A549 (cell line): Measurements from ENCODE around the gene GAL3ST2. TPM values are rescaled to one million over a fixed set of nuclear protein-coding genes. Genes with fewer than 3 reads are reported as not detected.

Experiments
- ATAC-seq, 2 experiments: fragments of 200-7000 bp in 1 of 2; fragments of >200 bp in 1 of 2; cut with Nextera tagmentation in 1 of 2; cut with Tn5 transposase in 1 of 2; 3 replicates each; pipeline versions ENCODE4 v1.8.0 to v1.9.1; 2018 to 2020; ENCODE audit warnings: mild to moderate bottlenecking in 1 of 2, moderate library complexity in 1 of 2
- CTCF ChIA-PET: fragments of 300-600 bp; sonication (Branson Sonifier 250); formaldehyde crosslinking; extraction: SDS; loops from one replicate; lab custom pipeline; 2021; ENCODE audit warnings: antibody characterized with exemption, inconsistent platforms; lab: Yijun Ruan, JAX
- POLR2A ChIA-PET: fragments of 350-600 bp; formaldehyde crosslinking; extraction: SDS; loops from one replicate; lab custom pipeline; 2021; ENCODE audit warnings: antibody characterized with exemption, inconsistent platforms; lab: Yijun Ruan, JAX
- DNase-seq, 2 experiments: peaks; one replicate each; pipeline versions ENCODE4 v3.0.0 to v3.0.0-alpha.2; 2011 to 2016; ENCODE audit warnings: low read depth in 1 of 2, low spot score in 1 of 2
- FAIRE-seq: peaks from 2 replicates; lab custom pipeline; 2011; peaks lifted over from hg19 to GRCh38; lab: Jason Lieb, UNC
- H3K27ac ChIP-seq, 2 experiments: fragments of >200 bp; sonication (Bioruptor Twin); formaldehyde crosslinking; 3 replicates each; pipeline ENCODE4 v1.5.1; 2016 to 2017
- H3K4me1 ChIP-seq: fragments of >200 bp; sonication (Bioruptor Twin); formaldehyde crosslinking; 3 replicates; pipeline ENCODE4 v1.6.1; 2016
- H3K4me2 ChIP-seq: fragments of >200 bp; sonication (Bioruptor Twin); formaldehyde crosslinking; 3 replicates; pipeline ENCODE4 v1.6.1; 2016
- H3K4me3 ChIP-seq: fragments of >200 bp; sonication (Bioruptor Twin); formaldehyde crosslinking; 3 replicates; pipeline ENCODE4 v1.5.1; 2016
- H3K9me3 ChIP-seq: fragments of >200 bp; sonication (Bioruptor Twin); formaldehyde crosslinking; 3 replicates; pipeline ENCODE4 v1.6.1; 2016
- CBX8 ChIP-seq: fragments of 200-600 bp; sonication (generic); IDR thresholded peaks from 2 replicates; pipeline ENCODE4 v1.6.1; 2016
- CHD4 ChIP-seq: fragments of 200-600 bp; sonication (generic); IDR thresholded peaks from 2 replicates; pipeline ENCODE4 v1.6.1; 2016; ENCODE audit warnings: antibody characterized with exemption, mild to moderate bottlenecking, borderline replicate concordance
- ESRRA ChIP-seq: fragments of 150-350 bp; IDR thresholded peaks from 2 replicates; pipeline ENCODE4 v1.6.1; 2014; ENCODE audit warnings: mild to moderate bottlenecking, low read length, borderline replicate concordance
- GATA3 ChIP-seq: IDR thresholded peaks from 2 replicates; pipeline ENCODE4 v1.6.1; 2012; ENCODE audit warnings: borderline replicate concordance
- HOXB5 ChIP-seq: fragments of 250-450 bp; sonication (Bioruptor Pico); IDR thresholded peaks from 2 replicates; pipeline ENCODE4 v1.5.0; 2020; ENCODE audit warnings: mild to moderate bottlenecking, moderate library complexity
- MAFK ChIP-seq: fragments of 450-650 bp; IDR thresholded peaks from 2 replicates; pipeline ENCODE4 v1.6.1; 2014; ENCODE audit not compliant: partially characterized antibody
- NFE2L2 ChIP-seq: fragments of 150-350 bp; conservative IDR thresholded peaks from 2 replicates; pipeline ENCODE4 v1.6.1; 2014; ENCODE audit warnings: low read length
- NR3C1 ChIP-seq: fragments of >200 bp; sonication (Bioruptor Twin); formaldehyde crosslinking; IDR thresholded peaks from 3 replicates; pipeline ENCODE4 v1.6.1; 2017
- RAD21 ChIP-seq, 2 experiments: fragments of >200 bp in 1 of 2; sonication (Bioruptor Twin) in 1 of 2; formaldehyde crosslinking in 1 of 2; IDR thresholded peaks in 1 of 2; conservative IDR thresholded peaks in 1 of 2; 2 replicates in 1 of 2; 3 replicates in 1 of 2; pipeline ENCODE4 v1.6.1; 2012 to 2018; ENCODE audit warnings: inconsistent platforms in 1 of 2
- WGBS: methylation state at CpG from one replicate; pipeline ENCODE4 v1.1.6; 2017; ENCODE audit errors: missing lambda C conversion rate; 5-methylcytosine and 5-hydroxymethylcytosine counted together
- polyA plus RNA-seq, 4 experiments: library from polyadenylated mRNA; depleted of rRNA in 3 of 4; stranded (reverse); fragments of >200 nt; fragmentation: RNase III in 1 of 4; extraction: RNeasy Plus Mini Kit Qiagen cat#74134 plus additional on column Dnase treatment in 1 of 4; gene quantifications; 2 replicates in 3 of 4; 3 replicates in 1 of 4; pipeline ENCODE4 v1.2.3, GENCODE V29; 2011 to 2017
- TF ChIP-seq, protein P1 (sequence below): IDR thresholded peaks from 2 replicates; pipeline ENCODE4 v1.6.1; 2012
- TF ChIP-seq, protein P2 (sequence below): fragments of 250-450 bp; sonication (Bioruptor Pico); IDR thresholded peaks from 2 replicates; pipeline ENCODE4 v1.5.0; 2020; ENCODE audit warnings: low read depth, mild to moderate bottlenecking, moderate library complexity
- TF ChIP-seq, protein P3 (sequence below): fragments of 250-450 bp; sonication (Bioruptor Pico); IDR thresholded peaks from 2 replicates; pipeline ENCODE4 v1.5.0; 2021; ENCODE audit warnings: mild to moderate bottlenecking, moderate library complexity, borderline replicate concordance
- TF ChIP-seq, protein P4 (sequence below): IDR thresholded peaks from 2 replicates; pipeline ENCODE4 v1.6.1; 2012
- TF ChIP-seq, protein P5 (sequence below): fragments of >200 bp; sonication (Bioruptor Twin); formaldehyde crosslinking; IDR thresholded peaks from 2 replicates; pipeline ENCODE4 v1.6.1; 2016
- TF ChIP-seq, protein P6 (sequence below): fragments of 150-350 bp; IDR thresholded peaks from 2 replicates; pipeline ENCODE4 v1.6.1; 2014; ENCODE audit warnings: low read depth, mild to moderate bottlenecking, low read length
- TF ChIP-seq, protein P7 (sequence below): fragments of >200 bp; sonication (Bioruptor Twin); formaldehyde crosslinking; IDR thresholded peaks from 3 replicates; pipeline ENCODE4 v1.6.1; 2016
- TF ChIP-seq, protein P8 (sequence below): fragments of >200 bp; sonication (Bioruptor Twin); formaldehyde crosslinking; IDR thresholded peaks from 3 replicates; pipeline ENCODE4 v1.5.1; 2016

GAL3ST2 gene
- polyA plus RNA-seq, 2 of the 4 experiments (the other 2 are of a cell fraction), result 0.61 TPM; not detected in 1

DNA sequence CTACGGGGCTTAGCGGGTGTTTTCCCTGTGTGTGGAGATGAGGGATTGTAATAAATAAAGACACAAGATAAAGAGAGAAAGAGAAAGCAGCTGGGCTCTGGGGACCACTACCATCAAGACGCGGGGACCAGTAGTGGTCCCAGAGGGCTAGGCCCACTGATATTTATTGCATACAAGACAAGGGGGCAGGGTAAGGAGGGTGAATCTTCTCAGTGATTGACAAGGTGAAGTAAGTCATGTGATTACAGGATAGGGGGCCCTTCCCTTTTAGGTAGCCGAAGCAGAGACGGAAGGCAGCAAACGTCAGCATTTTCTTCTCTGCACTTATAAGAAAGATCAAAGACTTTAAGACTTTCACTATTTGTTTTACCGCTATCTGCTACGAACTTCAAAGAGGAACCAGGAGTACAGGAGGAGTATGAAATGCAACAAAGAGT, 4.5 kb upstream of the GAL3ST2 start:
- H3K9me3 ChIP-seq, result no peaks in the 10 kb centered on the region
- H3K4me3 ChIP-seq, result no peak overlapping the region
- no peak overlapping the region for H3K27ac ChIP-seq
- FAIRE-seq, result no peak
- ChIA-PET CTCF (interaction anchor here (1.3 kb wide), 1 partner anchor 9 kb away, joined by 5 read pairs; no protein-coding TSS in a partner anchor), POLR2A (no interaction called here)
- no peak for ATAC-seq
- peak; percentile 13 for TF ChIP-seq MAFK
- TF ChIP-seq ESRRA, result no peak
- no peak for DNase-seq
- peaks cover 17% of the 10 kb centered on the region for H3K4me1 ChIP-seq
- 84% methylated on average over 9 of the region's 9 CpGs for WGBS
- H3K4me2 ChIP-seq, result no peak overlapping the region

DNA sequence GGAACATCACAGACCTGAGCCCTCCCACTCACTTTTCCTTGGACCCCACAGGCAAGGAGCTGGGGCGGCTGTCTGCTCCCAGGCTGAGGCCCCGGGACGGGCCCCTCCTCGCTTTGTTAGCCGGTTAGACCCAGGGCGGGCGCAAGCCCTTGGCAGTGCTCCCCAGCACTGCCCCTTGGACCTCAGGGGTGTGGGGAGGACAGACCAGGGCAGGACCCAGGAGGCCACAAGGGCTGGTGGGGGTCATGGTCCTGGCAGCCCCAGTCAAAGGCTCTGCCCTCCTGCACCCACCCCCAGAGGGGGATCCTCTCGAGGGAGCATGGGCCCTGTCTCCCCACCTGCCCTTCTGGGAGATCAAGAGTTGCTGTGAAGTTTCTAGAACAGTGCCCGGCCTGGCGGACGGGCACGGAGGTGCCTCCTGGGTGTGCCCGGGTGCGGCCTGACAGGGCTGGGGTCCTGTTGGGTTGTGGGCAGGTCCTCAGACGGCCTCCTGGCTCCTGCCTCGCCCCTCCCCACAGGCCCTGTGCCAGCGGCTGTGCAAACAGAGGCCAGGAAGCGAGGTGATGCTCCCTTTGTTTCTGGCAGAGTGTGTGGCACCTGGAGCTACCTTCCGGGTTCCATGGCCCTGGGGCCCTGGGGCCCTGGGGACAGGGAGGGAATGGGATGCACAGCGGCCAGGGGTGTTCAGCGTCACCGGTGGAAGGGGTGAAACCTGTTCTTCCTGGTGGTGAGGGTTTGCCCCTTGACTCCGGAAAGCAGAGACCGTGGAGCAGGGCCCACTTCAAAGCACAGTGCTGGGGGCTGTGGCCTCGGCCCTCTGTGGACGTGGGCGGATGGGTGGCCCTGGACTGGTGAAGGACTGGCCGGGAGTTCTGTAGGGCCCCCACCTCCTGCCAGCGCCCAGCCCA, 2.9 kb upstream of the GAL3ST2 start:
- Histone ChIP-seq H3K4me1 (peaks cover 17% of the 10 kb centered on the region), H3K4me2 (no peak overlapping the region), H3K9me3 (no peaks in the 10 kb centered on the region)
- ChIA-PET POLR2A (no interaction called here), CTCF (interaction anchor here (1.3 kb wide), 1 partner anchor 8 kb away, joined by 5 read pairs; no protein-coding TSS in a partner anchor)
- DNase-seq (no peak), ATAC-seq (peak in 1 of 2 experiments; percentile 7; a peak in 3 of 6 replicates)
- TF ChIP-seq, protein P1, sequence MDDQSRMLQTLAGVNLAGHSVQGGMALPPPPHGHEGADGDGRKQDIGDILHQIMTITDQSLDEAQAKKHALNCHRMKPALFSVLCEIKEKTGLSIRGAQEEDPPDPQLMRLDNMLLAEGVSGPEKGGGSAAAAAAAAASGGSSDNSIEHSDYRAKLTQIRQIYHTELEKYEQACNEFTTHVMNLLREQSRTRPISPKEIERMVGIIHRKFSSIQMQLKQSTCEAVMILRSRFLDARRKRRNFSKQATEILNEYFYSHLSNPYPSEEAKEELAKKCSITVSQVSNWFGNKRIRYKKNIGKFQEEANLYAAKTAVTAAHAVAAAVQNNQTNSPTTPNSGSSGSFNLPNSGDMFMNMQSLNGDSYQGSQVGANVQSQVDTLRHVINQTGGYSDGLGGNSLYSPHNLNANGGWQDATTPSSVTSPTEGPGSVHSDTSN, result no peak
- TF ChIP-seq, protein P2, sequence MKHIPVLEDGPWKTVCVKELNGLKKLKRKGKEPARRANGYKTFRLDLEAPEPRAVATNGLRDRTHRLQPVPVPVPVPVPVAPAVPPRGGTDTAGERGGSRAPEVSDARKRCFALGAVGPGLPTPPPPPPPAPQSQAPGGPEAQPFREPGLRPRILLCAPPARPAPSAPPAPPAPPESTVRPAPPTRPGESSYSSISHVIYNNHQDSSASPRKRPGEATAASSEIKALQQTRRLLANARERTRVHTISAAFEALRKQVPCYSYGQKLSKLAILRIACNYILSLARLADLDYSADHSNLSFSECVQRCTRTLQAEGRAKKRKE, result no peak
- TF ChIP-seq CBX8 (no peak), HOXB5 (no peak), GATA3 (no peak)
- TF ChIP-seq, protein P3, sequence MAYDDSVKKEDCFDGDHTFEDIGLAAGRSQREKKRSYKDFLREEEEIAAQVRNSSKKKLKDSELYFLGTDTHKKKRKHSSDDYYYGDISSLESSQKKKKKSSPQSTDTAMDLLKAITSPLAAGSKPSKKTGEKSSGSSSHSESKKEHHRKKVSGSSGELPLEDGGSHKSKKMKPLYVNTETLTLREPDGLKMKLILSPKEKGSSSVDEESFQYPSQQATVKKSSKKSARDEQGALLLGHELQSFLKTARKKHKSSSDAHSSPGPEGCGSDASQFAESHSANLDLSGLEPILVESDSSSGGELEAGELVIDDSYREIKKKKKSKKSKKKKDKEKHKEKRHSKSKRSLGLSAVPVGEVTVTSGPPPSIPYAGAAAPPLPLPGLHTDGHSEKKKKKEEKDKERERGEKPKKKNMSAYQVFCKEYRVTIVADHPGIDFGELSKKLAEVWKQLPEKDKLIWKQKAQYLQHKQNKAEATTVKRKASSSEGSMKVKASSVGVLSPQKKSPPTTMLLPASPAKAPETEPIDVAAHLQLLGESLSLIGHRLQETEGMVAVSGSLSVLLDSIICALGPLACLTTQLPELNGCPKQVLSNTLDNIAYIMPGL, result no peak
- TF ChIP-seq, protein P4, sequence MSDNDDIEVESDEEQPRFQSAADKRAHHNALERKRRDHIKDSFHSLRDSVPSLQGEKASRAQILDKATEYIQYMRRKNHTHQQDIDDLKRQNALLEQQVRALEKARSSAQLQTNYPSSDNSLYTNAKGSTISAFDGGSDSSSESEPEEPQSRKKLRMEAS, result no peak
- TF ChIP-seq, all 56 proteins: peak for 0
- 79% methylated on average over 22 of the region's 29 CpGs for WGBS
- no peak for FAIRE-seq
- H3K4me3 ChIP-seq, result no peak overlapping the region
- no peak overlapping the region; a peak in 1 of 6 replicates for H3K27ac ChIP-seq

DNA sequence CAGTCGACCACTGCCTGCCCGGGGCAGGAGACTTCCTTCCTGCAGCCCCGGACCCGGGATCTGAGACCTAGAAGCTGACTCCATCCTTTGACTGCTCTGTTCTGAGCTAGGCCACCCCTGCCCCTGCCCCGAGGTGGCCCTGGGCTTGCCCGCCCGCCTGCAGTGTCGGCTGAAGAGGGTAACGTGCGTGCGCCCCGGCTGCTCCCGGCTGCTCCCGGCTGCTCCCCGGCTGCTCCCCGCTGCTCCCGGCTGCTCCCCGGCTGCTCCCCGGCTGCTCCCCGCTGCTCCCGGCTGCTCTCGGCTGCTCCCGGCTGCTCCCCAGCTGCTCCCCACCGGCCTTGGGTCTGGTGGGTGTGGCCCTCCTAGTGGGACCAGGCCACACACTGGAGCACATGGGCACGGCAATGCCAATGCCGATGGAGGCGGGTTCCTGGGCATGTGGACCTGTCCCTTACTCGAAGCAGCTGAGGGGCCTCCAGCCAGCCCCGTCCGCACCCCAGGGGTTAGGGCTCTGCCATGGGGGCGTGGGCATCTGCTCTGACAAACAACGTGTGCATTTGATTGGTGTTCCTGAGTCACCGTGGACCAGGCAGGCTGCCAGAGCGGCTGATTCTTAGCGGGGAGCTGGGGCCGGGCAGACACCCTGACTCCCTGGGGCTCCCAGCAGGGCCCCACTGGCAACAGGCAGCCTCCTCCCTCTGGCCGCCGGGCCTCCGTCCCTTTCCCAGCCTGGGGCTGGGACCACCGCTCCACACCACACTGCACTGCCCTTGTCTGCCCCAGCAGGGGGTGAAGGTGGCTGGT, 2.0 kb upstream of the GAL3ST2 start:
- no peak for DNase-seq
- 83% methylated on average over 12 of the region's 40 CpGs for WGBS
- peak; percentile 12 to 42; a peak in 3 of 6 replicates for ATAC-seq
- Histone ChIP-seq H3K27ac (peak overlapping the region in 1 of 2 experiments; percentile 60; a peak in 3 of 6 replicates), H3K4me3 (no peak overlapping the region), H3K9me3 (no peaks in the 10 kb centered on the region), H3K4me1 (peaks cover 17% of the 10 kb centered on the region), H3K4me2 (peak overlapping the region; percentile 33)
- ChIA-PET POLR2A (no interaction called here), CTCF (no interaction called here)
- FAIRE-seq, result no peak
- no peak for TF ChIP-seq RAD21 (conservative IDR thresholded peaks at IDR 0.05 in 1 of 2, IDR thresholded peaks at IDR 0.05 in 1 of 2)
- TF ChIP-seq, protein P5, sequence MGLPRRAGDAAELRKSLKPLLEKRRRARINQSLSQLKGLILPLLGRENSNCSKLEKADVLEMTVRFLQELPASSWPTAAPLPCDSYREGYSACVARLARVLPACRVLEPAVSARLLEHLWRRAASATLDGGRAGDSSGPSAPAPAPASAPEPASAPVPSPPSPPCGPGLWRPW, result no peak
- TF ChIP-seq, protein P2, result no peak
- TF ChIP-seq, protein P6, sequence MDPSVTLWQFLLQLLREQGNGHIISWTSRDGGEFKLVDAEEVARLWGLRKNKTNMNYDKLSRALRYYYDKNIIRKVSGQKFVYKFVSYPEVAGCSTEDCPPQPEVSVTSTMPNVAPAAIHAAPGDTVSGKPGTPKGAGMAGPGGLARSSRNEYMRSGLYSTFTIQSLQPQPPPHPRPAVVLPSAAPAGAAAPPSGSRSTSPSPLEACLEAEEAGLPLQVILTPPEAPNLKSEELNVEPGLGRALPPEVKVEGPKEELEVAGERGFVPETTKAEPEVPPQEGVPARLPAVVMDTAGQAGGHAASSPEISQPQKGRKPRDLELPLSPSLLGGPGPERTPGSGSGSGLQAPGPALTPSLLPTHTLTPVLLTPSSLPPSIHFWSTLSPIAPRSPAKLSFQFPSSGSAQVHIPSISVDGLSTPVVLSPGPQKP, result no peak
- TF ChIP-seq, protein P1, result no peak
- no peak for TF ChIP-seq NFE2L2
- TF ChIP-seq NR3C1, result no peak
- no peak for TF ChIP-seq CHD4
- TF ChIP-seq, protein P7, sequence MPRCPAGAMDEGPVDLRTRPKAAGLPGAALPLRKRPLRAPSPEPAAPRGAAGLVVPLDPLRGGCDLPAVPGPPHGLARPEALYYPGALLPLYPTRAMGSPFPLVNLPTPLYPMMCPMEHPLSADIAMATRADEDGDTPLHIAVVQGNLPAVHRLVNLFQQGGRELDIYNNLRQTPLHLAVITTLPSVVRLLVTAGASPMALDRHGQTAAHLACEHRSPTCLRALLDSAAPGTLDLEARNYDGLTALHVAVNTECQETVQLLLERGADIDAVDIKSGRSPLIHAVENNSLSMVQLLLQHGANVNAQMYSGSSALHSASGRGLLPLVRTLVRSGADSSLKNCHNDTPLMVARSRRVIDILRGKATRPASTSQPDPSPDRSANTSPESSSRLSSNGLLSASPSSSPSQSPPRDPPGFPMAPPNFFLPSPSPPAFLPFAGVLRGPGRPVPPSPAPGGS, result no peak
- TF ChIP-seq, protein P8, sequence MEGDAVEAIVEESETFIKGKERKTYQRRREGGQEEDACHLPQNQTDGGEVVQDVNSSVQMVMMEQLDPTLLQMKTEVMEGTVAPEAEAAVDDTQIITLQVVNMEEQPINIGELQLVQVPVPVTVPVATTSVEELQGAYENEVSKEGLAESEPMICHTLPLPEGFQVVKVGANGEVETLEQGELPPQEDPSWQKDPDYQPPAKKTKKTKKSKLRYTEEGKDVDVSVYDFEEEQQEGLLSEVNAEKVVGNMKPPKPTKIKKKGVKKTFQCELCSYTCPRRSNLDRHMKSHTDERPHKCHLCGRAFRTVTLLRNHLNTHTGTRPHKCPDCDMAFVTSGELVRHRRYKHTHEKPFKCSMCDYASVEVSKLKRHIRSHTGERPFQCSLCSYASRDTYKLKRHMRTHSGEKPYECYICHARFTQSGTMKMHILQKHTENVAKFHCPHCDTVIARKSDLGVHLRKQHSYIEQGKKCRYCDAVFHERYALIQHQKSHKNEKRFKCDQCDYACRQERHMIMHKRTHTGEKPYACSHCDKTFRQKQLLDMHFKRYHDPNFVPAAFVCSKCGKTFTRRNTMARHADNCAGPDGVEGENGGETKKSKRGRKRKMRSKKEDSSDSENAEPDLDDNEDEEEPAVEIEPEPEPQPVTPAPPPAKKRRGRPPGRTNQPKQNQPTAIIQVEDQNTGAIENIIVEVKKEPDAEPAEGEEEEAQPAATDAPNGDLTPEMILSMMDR, result no peak
- TF ChIP-seq GATA3, result no peak
